Raji (cell line): ENCODE results near the gene CACNA1G.

Experiments
- POLR2A ChIP-seq: IDR thresholded peaks from 2 replicates; pipeline ENCODE4 v1.6.1; 2011; ENCODE audit warnings: low read depth, low read length, control low read depth; ENCODE audit not compliant: insufficient read depth

Gene CACNA1G

DNA sequence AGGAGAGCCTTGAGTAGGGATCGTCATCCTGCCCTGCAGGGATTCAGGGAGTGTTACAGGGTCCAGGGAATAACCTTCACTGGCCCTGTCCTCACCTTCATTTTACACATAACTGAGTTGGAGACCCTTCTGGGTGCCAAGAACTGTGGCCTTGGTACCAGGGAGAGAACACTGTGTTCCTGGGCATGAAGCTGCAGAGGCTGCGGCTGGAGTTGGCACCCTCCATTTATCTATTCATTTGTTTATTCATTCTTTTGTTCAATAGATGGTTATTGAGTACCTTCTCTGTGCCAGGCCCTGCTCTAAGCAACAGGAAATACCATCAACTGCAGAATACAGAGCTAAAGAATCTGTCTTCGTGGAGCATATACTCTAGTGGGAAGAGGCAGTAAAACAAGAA is 80.8 kb downstream of the CACNA1G start:
- TF ChIP-seq POLR2A = no peak

DNA sequence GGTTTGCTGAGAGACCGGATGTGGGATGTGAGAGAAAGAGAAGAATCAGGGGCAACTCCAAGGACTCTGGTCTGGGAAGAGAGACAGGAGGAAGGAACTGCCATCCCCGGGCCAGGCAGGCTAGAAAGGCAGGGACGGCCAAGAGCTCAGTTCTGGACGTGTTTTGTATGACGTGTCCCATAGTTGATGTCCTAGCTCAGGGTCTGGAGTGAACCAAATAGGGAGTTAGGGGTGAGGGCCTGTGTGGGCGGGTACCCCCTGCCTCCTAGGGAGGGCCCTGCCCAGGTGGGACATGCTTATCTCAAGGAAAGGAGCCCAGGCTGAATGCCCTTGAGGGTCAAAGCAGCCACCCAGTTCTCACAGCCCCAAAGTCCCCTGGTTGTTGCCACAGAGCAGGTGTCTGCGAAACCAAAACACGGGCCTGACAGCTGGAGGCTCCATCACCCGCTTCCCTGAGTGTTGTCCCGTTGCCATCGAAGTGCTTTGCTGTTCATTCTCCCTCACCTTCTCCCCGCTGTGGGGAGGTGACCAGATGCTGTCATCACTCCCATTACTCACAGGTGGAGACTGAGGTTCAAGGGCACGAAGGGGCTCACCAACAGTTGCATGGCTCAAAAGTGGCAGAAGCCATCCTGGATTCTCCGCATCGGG is 81.7 kb downstream of the CACNA1G start:
- no peak for TF ChIP-seq POLR2A

DNA sequence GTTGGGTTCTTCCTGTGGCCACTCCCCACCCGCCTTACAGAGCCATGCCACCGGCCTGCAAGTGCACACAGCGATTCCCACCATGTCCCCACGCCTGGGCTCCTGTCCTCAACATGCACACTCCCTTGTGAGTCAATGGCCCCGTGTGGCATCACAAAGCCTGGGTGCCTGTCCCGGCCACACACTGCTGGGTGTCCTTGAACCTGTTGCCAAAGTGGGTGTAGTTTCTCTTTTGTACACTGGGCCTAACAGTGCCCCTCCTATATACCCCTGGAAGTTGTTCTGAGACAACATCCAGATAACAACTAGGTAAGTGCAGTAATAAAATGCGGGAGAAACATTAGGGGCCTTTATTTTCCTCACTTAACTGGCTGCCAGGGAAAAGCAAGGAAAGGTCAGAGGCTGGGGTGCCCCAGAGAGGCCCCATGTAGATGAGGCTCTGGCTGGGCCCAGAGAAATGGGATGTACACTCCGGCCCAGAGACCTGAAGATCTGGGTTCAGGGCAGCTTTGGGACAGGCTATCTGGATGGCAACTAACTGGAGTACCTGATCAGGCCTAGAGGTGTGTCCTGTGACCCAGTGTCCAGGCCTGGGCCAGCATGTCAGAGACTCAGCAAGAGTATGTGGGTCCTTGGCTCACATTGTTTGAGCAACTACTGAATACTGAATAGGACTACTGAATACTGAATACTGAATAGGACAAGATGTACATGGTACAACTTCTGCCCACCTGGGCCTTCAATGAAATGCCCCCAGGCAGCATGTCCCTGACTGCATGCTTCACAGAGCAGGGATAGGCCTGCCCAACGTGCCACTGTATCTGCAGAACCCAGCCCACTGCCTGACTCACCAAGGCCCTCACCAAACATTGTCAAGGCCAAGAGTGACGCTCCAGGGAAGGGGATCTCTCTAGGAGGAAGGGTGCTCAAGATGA is 82.5 kb downstream of the CACNA1G start:
- no peak for TF ChIP-seq POLR2A

DNA sequence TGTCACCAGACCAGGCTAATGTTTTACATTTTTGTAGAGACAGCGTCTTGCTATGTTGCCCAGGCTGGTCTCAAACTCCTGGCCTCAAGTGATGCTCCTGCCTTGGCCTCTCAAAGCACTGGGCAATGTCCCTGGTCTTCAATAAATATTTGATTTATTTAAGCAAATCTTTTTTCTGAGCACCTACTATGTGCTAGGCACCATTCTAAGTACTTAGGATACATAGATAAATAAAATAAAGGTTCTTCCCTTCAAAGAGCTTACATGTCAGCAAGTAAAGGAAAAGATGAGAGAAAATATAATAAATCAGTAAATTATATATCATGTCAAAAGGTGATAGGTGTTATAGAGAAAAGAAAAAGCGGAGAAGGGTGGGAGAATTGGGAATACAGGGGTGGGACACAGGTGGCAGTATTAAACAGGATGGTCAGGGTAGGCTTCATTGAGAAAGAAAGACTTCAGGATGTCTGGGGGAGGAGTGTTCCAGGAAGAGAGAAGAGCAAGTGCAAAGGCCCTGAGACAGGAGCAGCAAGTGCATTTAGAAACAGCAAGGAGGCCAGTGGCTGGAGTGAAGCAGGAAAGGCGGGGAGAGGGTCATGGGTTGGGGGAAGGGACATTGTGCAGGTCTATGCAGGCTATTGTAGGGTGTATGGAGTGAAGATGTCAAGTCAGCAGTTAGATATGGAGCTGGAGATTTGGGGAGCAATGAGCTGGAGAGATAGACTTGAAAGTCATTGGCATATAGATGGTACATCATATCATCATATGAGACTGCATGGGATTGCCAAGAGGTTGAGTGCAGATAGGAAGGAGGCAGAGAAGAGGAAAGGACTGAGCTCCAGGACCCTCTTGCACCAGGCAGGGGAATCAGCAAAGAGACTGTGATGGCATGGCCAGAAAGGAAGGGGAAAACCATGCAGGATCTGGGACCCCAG is 85.5 kb downstream of the CACNA1G start:
- TF ChIP-seq POLR2A = no peak

DNA sequence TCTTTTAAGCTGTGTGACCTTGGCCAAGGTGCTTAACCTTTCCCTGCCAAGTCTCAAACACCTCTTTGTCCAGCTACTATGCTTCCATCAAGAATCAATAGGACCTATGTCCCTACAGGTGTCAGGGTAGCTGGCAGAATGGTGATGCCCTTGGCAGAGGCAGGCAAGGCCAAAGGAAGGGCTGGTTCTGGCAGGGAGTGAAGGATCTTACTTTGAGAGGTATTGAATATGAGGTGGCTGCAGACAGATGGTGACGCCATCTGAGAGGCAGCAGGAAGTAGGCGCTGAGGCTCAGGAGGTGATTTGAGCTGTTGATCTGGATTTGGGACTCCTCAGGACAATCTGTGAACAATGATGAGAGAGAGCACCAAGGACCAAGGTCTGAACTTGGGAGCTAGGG is 86.7 kb downstream of the CACNA1G start:
- no peak for TF ChIP-seq POLR2A

DNA sequence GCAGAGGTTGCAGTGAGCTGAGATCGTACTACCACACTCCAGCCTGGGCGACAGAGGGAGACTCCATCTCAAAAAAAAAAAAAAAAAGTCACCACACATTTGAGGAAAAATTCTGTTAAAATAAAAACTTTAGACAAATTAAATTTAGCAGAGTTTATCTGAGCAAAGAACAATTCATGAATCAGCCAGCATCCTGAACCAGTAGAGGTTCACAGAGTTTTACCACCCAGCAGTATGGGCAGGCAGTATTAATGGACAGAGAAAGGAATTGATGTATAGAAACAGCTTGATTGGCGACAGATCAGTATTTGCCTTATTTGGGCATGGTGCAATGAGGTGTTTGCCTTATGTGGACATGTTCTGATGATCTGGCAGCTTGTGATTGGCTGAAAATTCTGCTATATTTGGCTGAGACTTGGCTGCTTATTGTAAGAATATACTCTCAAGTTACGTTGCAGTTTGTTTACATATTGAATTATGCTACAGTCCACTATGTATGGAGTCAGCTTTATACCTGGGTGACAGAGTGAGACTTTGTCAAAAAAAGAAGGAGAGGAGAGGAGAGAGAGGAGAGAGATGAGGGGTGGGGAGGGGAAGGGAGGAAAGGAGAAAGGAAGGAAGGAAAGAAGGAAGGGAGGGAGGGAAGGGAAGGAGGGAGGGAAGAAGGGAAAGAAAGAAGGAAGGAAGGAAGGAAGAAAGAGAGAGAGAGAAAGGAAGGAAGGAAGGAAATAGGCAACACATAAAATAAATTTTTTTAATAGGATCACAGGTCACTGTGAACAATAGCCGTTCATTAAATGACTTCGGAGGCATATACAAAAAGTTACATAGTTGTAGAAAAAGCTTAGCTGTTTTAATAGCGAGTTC is 88.8 kb downstream of the CACNA1G start:
- no peak for TF ChIP-seq POLR2A

DNA sequence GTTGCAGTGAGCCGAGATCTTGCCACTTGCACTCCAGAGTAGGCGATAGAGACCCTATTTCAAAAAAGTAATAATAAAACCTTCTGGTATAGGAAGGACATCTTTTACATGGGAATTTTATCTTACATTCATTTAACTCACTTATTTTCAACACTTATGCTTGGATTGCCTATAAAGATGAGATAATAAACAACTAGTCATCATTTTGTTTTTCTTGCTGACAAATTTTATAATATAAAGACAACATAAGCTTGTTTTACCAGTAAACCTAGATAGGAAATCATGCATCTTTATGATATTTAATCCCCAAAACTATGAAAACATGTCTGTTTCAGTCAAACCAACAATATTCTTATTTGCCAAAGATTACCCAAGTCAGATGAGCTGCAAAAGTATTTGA is 91.1 kb downstream of the CACNA1G start:
- TF ChIP-seq POLR2A = no peak

DNA sequence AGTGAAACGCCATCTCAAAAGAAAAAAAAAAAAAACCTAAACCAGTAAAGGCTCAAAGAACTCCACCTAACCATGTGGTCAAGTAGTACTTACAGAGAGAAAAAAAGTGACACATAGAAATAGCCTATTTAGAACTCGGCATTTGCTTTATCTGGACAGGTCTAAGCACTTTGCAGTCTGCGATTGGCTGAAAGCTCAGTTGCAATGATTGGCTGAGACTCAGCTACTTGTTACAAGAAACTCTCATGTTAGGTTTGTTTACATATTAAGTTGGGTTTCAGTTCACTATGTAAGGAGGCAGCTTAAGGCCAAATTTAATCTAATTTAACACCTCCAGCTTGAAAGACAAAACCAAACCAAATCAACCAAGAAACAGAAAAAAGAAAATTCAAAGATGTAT is 93.2 kb downstream of the CACNA1G start:
- no peak for TF ChIP-seq POLR2A

DNA sequence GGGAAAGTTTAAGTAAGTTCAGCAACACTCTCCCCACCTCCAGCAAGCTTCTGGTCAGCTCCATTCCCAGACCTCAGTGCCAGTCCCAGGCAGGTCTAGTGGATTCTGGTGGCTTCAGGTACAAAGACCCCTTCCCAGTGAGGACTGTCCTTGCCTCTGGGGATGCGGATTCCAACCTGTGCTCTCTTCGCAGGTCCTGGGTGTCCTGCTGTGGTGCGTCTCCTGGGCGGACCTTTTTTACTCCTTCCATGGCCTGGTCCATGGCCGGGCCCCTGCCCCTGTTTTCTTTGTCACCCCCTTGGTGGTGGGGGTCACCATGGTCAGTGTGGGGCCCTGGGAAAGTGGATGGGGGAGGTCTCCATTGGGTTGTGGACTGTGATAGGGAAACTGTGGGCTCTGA is 96.0 kb downstream of the CACNA1G start:
- no peak for TF ChIP-seq POLR2A

DNA sequence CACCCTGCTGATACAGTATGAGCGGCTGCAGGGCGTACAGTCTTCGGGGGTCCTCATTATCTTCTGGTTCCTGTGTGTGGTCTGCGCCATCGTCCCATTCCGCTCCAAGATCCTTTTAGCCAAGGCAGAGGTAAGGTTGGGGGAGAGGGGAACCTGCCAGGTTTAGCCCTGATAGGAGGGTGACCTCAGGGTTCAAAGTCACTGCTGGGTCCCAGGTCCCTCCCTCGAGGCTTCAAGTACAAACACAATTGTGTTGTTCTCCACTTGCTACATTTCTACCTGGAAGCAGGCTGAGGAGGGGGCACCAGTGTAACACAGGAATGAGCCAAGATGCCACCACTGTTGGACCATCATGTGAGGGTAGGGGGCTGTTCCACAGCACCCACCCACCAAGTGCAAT is 96.5 kb downstream of the CACNA1G start:
- TF ChIP-seq POLR2A = no peak

DNA sequence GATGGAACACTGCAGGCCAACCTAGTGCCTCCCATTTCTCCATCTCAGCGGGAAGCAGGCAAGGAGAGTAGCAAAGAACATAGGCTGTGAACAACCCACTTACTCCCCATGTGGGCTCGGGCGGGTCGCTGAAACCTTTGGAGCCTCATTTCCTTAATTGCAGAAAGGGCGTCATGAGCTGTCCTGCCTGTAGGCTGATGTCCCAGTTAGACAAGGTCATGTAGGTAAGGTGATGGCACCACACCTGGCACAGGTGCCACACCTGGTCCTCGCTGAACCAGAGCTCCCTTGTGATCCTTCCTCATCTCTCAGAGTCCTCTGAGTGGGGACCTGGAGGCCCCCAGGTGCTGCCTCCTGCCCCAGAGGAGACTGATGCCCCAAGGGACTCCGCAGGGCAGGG is 97.1 kb downstream of the CACNA1G start:
- no peak for TF ChIP-seq POLR2A

DNA sequence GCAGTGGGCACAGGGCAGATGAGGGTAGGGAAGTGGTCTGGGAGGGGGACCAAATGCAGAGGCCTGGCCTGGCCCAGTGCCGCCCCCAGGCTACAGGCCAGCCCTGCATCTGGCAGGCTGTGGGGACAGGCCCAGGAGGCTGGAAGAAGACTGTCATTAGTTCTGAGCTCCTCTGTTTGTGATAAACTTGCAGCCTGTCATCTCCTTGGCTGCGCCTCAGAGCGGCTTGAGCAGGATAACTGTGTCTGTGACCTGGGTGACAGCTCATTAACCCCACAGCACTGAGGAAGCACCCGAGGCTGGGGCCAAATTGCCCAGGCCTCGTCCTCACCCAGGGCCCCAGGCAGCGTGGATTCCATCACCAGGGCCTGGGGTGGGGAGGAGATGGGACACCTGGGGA is 98.1 kb downstream of the CACNA1G start:
- no peak for TF ChIP-seq POLR2A

DNA sequence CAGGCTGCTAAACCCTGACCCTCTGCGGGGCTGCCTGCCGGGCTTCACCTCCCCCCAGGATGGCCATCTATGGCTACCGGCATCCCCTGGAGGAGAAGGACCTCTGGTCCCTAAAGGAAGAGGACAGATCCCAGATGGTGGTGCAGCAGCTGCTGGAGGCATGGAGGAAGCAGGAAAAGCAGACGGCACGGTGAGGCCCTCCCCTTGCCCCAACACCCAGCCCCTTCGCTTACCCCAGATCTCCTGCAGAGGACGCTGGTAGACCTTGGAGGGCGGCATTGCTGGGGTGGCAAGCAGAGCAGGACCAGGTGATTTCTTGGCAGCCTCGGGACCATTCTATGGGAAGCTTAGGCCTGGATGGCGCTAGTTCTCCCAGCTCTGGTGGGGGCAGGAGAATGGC is 98.7 kb downstream of the CACNA1G start:
- no peak for TF ChIP-seq POLR2A

DNA sequence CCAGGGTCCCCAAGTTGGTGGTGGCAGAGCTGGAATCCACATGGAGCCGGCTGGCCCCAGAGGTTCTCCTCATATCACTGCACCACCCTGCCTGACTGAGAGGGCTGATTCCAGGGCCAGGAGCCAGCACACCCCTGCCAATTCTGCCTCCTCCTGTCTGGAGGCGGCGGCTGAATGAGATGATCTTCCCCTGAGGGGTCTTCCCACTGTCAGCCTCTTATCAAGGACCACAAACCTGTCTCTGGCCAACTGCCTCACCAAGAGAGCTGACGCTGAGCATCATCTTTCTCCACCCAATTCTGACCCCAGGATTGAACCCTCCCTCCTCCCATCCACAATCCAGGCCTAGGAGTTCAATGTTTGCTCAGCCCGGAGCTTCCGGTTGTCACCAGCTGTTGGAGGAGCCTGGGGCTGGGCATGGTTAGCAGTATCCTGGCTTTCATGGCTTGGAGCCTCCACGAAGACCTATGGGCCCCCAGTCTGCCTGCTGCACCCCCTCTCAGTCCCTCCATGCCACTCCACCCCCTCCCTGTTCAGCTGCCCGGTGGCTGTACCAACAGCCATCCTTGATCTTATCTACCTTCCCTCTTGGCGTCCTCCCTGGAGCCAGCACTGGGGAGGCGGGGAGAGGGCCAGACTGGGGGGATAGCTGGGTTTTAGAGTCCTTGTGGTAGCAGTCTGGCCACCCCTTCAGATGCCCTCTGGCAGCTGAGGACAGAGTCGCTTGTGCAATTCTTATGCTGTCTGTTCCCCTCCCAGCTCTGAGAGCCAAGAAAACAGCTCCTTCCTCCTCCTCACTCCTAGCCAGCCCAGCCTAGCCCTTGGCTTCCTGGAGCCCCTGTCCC is 99.7 kb downstream of the CACNA1G start:
- TF ChIP-seq POLR2A = no peak

DNA sequence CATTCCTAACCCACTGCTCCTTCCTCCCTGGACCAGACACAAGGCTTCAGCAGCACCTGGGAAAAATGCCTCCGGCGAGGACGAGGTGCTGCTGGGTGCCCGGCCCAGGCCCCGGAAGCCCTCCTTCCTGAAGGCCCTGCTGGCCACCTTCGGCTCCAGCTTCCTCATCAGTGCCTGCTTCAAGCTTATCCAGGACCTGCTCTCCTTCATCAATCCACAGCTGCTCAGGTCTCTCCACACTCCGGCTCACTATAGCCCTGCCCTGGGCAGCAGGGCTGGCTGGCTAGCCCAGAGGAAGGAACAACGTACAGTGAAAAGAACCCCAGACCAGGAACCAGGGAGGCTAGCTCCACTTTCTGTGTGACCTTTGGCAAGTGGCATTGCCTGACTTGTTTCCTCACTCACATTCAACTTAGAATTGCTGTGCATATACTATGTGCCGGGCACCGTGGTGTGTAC is 100.4 kb downstream of the CACNA1G start:
- TF ChIP-seq POLR2A = no peak
